K562 (cell line): Measurements from ENCODE around the gene ZFYVE26. TPM values are rescaled to one million over a fixed set of nuclear protein-coding genes. Genes with fewer than 3 reads are reported as not detected.

Experiments used
- ATAC-seq: fragments of 200-7000 bp; cut with Tn5 transposase; 3 replicates; pipeline ENCODE4 v1.9.1; 2020; ENCODE audit warnings: moderate library complexity
- BruUV-seq: library from RNA; stranded (reverse); fragments of 400-500 nt; replicated peaks from 2 replicates; lab custom pipeline; 2021; lab: Mats Ljungman, UMichigan
- CTCF ChIA-PET: fragments of 300-600 bp; formaldehyde crosslinking; extraction: SDS; loops from one replicate; lab custom pipeline; 2021; ENCODE audit warnings: low intra/inter-chr PET ratio; lab: Yijun Ruan, JAX
- POLR2A ChIA-PET: fragments of 300-600, 350-650 bp; sonication (Branson Sonifier 250); formaldehyde crosslinking; extraction: SDS; loops from one replicate; lab custom pipeline; 2021; ENCODE audit warnings: antibody characterized with exemption, inconsistent platforms; lab: Yijun Ruan, JAX
- DNase-seq, 4 experiments: peaks; one replicate each; pipeline versions ENCODE4 v3.0.0 to v3.0.0-alpha.2; 2011 to 2018; ENCODE audit warnings: low spot score in 3 of 4, mixed read lengths in 3 of 4; ENCODE audit errors: extremely low read depth in 1 of 4
- FAIRE-seq: peaks from 2 replicates; lab custom pipeline; 2011; peaks lifted over from hg19 to GRCh38; lab: Jason Lieb, UNC
- H2AFZ ChIP-seq: 2 replicates; pipeline ENCODE4 v1.6.0; 2011; ENCODE audit warnings: low read depth, low read length, control low read depth, inconsistent platforms
- H3K27ac ChIP-seq: fragments of 200-600 bp; 3 replicates; pipeline ENCODE4 v1.8.0; 2011; ENCODE audit warnings: low read depth, mild to moderate bottlenecking, control low read depth, inconsistent platforms, low read length, moderate library complexity, mixed read lengths; ENCODE audit errors: extremely low read depth
- H3K27me3 ChIP-seq, 2 experiments: fragments of 300-600 bp in 1 of 2; 2 replicates in 1 of 2; 3 replicates in 1 of 2; pipeline versions ENCODE4 v1.6.0 to v1.8.0; 2011; ENCODE audit warnings: inconsistent platforms in 2 of 2, low read length in 2 of 2, mild to moderate bottlenecking in 1 of 2, mixed read lengths in 1 of 2, moderate library complexity in 1 of 2; ENCODE audit not compliant: control insufficient read depth in 2 of 2, insufficient read depth in 2 of 2
- H3K36me3 ChIP-seq: fragments of 300-600 bp; 3 replicates; pipeline ENCODE4 v1.8.0; 2011; ENCODE audit warnings: mild to moderate bottlenecking, low read length, inconsistent platforms; ENCODE audit not compliant: control insufficient read depth, insufficient read depth
- H3K4me1 ChIP-seq, 2 experiments: fragments of 200-600 bp in 1 of 2; replicated peaks in 1 of 2; 2 replicates in 1 of 2; 3 replicates in 1 of 2; pipeline versions ENCODE4 v1.5.1 to v1.8.0; 2011; ENCODE audit warnings: inconsistent platforms in 2 of 2, low read length in 2 of 2, mild to moderate bottlenecking in 1 of 2, mixed read lengths in 1 of 2, moderate library complexity in 1 of 2; ENCODE audit not compliant: control insufficient read depth in 2 of 2, insufficient read depth in 2 of 2
- H3K4me2 ChIP-seq: 2 replicates; pipeline ENCODE4 v1.6.1; 2011; ENCODE audit warnings: low read length, control low read depth, inconsistent platforms, mixed read lengths; ENCODE audit not compliant: insufficient read depth
- H3K4me3 ChIP-seq: fragments of 200-600 bp; sonication (generic), shearing (Covaris generic); 2 replicates; pipeline ENCODE4 v1.5.1; 2016; ENCODE audit warnings: control low read depth, inconsistent platforms
- H3K79me2 ChIP-seq: fragments of 200-600 bp; 3 replicates; pipeline ENCODE4 v1.8.0; 2011; ENCODE audit warnings: low read length, inconsistent platforms; ENCODE audit not compliant: control insufficient read depth, insufficient read depth
- H3K9ac ChIP-seq, 2 experiments: 2 replicates each; pipeline versions ENCODE4 v1.6.0 to v1.6.1; 2011; ENCODE audit warnings: low read depth in 2 of 2, low read length in 2 of 2, control low read depth in 1 of 2, inconsistent platforms in 1 of 2, mild to moderate bottlenecking in 1 of 2, mixed read lengths in 1 of 2; ENCODE audit not compliant: insufficient read depth in 1 of 2
- H3K9me1 ChIP-seq: one replicate; pipeline ENCODE4 v1.6.0; 2011; ENCODE audit warnings: inconsistent platforms, mild to moderate bottlenecking, low read length, moderate library complexity; ENCODE audit not compliant: control insufficient read depth, insufficient read depth
- H3K9me3 ChIP-seq: replicated peaks from 2 replicates; pipeline ENCODE4 v1.5.1; 2011; ENCODE audit warnings: low read depth, low read length, inconsistent platforms; ENCODE audit not compliant: control insufficient read depth, insufficient read depth
- H4K20me1 ChIP-seq: replicated peaks from 2 replicates; pipeline ENCODE4 v1.6.1; 2011; ENCODE audit warnings: low read length, inconsistent platforms, mixed read lengths; ENCODE audit not compliant: control insufficient read depth, insufficient read depth
- BACH1 ChIP-seq: fragments of 200-800 bp; sonication (Bioruptor generic); IDR thresholded peaks from 2 replicates; pipeline ENCODE4 v1.6.1; 2016; ENCODE audit warnings: missing genetic modification characterization, missing compliant biosample characterization
- BRCA1 ChIP-seq, 2 experiments: fragments of 450-650 bp in 1 of 2; sonication (generic) in 1 of 2; formaldehyde crosslinking in 1 of 2; IDR thresholded peaks; 2 replicates each; pipeline versions ENCODE4 v1.5.0 to v1.6.1; 2017 to 2020; ENCODE audit warnings: mild to moderate bottlenecking in 1 of 2, missing genetic modification reagents in 1 of 2
- HDAC2 ChIP-seq: fragments of 450-650 bp; IDR thresholded peaks from 2 replicates; pipeline ENCODE4 v1.6.1; 2016; ENCODE audit warnings: mild to moderate bottlenecking
- ILK ChIP-seq: fragments of 450-650 bp; IDR thresholded peaks from 2 replicates; pipeline ENCODE4 v1.6.1; 2016; ENCODE audit warnings: missing genetic modification characterization, low read depth, mild to moderate bottlenecking, missing compliant biosample characterization, moderate library complexity, borderline replicate concordance
- MAFG ChIP-seq: fragments of 450-650 bp; conservative IDR thresholded peaks from 2 replicates; pipeline ENCODE4 v1.6.1; 2016; ENCODE audit warnings: missing genetic modification characterization, missing compliant biosample characterization
- MYC ChIP-seq, 2 experiments: fragments of 250-450 bp in 1 of 2; sonication (Bioruptor Pico) in 1 of 2; IDR thresholded peaks; 2 replicates each; pipeline versions ENCODE4 v1.5.1 to v1.6.1; 2012 to 2021; ENCODE audit warnings: low read depth in 2 of 2, borderline replicate concordance in 1 of 2, improper control_type of control experiment in 1 of 2, low read length in 1 of 2, mild to moderate bottlenecking in 1 of 2, moderate library complexity in 1 of 2
- NFATC3 ChIP-seq: fragments of 450-650 bp; IDR thresholded peaks from 2 replicates; pipeline ENCODE4 v1.6.1; 2017; ENCODE audit warnings: mild to moderate bottlenecking
- NR4A1 ChIP-seq, 2 experiments: fragments of 250-450 bp in 1 of 2; fragments of 450-650 bp in 1 of 2; sonication (Bioruptor Pico) in 1 of 2; IDR thresholded peaks; 2 replicates each; pipeline versions ENCODE4 v1.4.0 to v1.6.1; 2016 to 2020; ENCODE audit warnings: mild to moderate bottlenecking in 2 of 2, missing compliant biosample characterization in 1 of 2, missing genetic modification characterization in 1 of 2, moderate library complexity in 1 of 2
- PHF20 ChIP-seq: fragments of 450-650 bp; IDR thresholded peaks from 2 replicates; pipeline ENCODE4 v1.6.1; 2018; ENCODE audit not compliant: partially characterized antibody
- PRPF4 ChIP-seq: fragments of 200-400 bp; formaldehyde crosslinking; IDR thresholded peaks from one replicate; pipeline ENCODE4 v1.6.1; 2017; ENCODE audit warnings: low read length, low read depth, mild to moderate bottlenecking; ENCODE audit not compliant: insufficient read depth, poor library complexity, severe bottlenecking
- RBM15 ChIP-seq: fragments of 200-400 bp; formaldehyde crosslinking; IDR thresholded peaks from 2 replicates; pipeline ENCODE4 v1.6.1; 2018; ENCODE audit warnings: mild to moderate bottlenecking, low read length, moderate library complexity; ENCODE audit not compliant: insufficient read depth
- TEAD2 ChIP-seq: fragments of 450-650 bp; IDR thresholded peaks from 2 replicates; pipeline ENCODE4 v1.6.1; 2016; ENCODE audit warnings: missing genetic modification characterization, control low read depth, missing compliant biosample characterization
- TGIF2 ChIP-seq: sonication (generic); formaldehyde crosslinking; IDR thresholded peaks from 2 replicates; pipeline ENCODE4 v1.8.1; 2022; ENCODE audit warnings: mild to moderate bottlenecking, missing genetic modification reagents, moderate library complexity
- WGBS: fragments of 100-300 bp; shearing (Covaris generic); methylation state at CpG from one replicate; pipeline ENCODE4 v1.1.6; 2016; ENCODE audit warnings: low coverage, mixed read lengths; ENCODE audit not compliant: insufficient coverage; ENCODE audit errors: missing lambda C conversion rate; 5-methylcytosine and 5-hydroxymethylcytosine counted together
- in situ Hi-C: fragments of 300-500 bp; cut with MboI; formaldehyde crosslinking; loops from 4 replicates; pipeline ENCODE4 v1.15.0; 2018; ENCODE audit warnings: inconsistent platforms, mixed read lengths
- intact Hi-C: fragments of 100-400 bp; cut with micrococcal nuclease; formaldehyde crosslinking; loops from 2 replicates; pipeline ENCODE4 v1.14.2; 2022
- polyA plus RNA-seq, 8 experiments: library from polyadenylated mRNA; depleted of rRNA in 4 of 8; stranded (reverse) in 5 of 8; unstranded in 3 of 8; fragments of >200 nt; fragmentation: Nextera tagmentation in 2 of 8; fragmentation: Illumina TruSeq in 1 of 8; extraction: Ambion mirVana in 2 of 8; extraction: Trizol in 1 of 8; gene quantifications; 2 replicates each; pipeline versions ENCODE4 v1.2.1 to v1.2.3, GENCODE V29; 2011 to 2014; ENCODE audit warnings: inconsistent platforms in 1 of 8, missing spikeins in 1 of 8
- total RNA-seq, 7 experiments: library from RNA; depleted of rRNA in 6 of 7; stranded (reverse); fragments of >200 nt in 6 of 7; fragmentation: Illumina TruSeq in 2 of 7; extraction: Trizol in 2 of 7; gene quantifications; 2 replicates each; pipeline versions ENCODE4 v1.2.1 to v1.2.3, GENCODE V29; 2011 to 2021; ENCODE audit warnings: low replicate concordance in 1 of 7
- TF ChIP-seq, protein P1 (sequence below): fragments of 450-650 bp; formaldehyde crosslinking; IDR thresholded peaks from 2 replicates; pipeline ENCODE4 v1.4.0; 2022; ENCODE audit warnings: missing genetic modification characterization
- TF ChIP-seq, protein P2 (sequence below): fragments of 250-450 bp; sonication (Bioruptor Pico); IDR thresholded peaks from 2 replicates; pipeline ENCODE4 v1.5.0; 2020; ENCODE audit warnings: mild to moderate bottlenecking
- TF ChIP-seq, protein P3 (sequence below): IDR thresholded peaks from 2 replicates; pipeline ENCODE4 v1.6.1; 2016; ENCODE audit warnings: missing genetic modification characterization, missing compliant biosample characterization

The ZFYVE26 gene
- total and polyA plus RNA-seq, 9 of the 15 experiments (the other 6 are each of a cell fraction or from before 2014, with no cell fraction given) = 0.32 to 9.1 (median 5.9) TPM

DNA sequence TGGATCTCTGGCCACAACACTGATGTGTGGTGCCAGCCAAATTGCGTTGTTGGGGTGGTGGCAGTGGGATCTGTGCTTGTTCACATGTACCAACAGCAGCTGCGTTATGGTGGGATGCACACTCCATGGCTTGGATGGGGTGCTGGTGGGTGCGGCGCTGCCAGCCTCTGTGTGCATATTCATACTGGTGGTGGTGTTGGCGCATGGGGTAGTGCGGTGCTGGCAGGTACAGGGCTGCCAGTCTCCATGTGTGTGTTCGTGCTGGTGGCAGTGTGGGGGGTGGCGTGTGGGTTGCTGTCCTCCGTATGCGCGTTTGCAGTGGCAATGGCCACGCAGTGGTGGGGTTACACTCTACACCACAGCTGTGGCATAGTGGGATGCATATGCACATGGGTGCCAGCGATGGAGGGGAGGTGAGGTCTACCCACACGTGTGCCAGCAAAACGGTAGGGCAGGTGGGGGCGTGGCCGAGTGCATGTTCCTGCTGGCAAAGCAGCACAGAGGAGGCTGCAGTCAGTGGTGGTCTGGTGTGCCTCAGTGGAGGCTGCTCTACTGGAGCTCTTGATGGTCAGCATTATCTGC, 29.7 kb upstream of the ZFYVE26 start:
- intact Hi-C loops = no loop called here
- DNase-seq (no peak), ATAC-seq (no peak), FAIRE-seq (no peak)
- TF ChIP-seq BACH1 (tag) (no peak), NR4A1 (CRISPR knock-in tag; IDR thresholded peaks at IDR 0.05) (no peak), NR4A1 (tag; IDR thresholded peaks at IDR 0.05) (no peak), TGIF2 (no peak), ILK (tag) (no peak), MAFG (tag) (no peak), RBM15 (no peak), PHF20 (no peak), NFATC3 (no peak), HDAC2 (no peak), TEAD2 (no peak), MYC (IDR thresholded peaks at IDR 0.05; ENCODE audit: low read depth, low read length) (no peak), MYC (CRISPR knock-in tag; IDR thresholded peaks at IDR 0.05; ENCODE audit: borderline replicate concordance, low read depth) (no peak), PRPF4 (no peak), BRCA1 (IDR thresholded peaks at IDR 0.05) (no peak), BRCA1 (CRISPR knock-in tag; IDR thresholded peaks at IDR 0.05) (no peak)
- TF ChIP-seq, protein P1, sequence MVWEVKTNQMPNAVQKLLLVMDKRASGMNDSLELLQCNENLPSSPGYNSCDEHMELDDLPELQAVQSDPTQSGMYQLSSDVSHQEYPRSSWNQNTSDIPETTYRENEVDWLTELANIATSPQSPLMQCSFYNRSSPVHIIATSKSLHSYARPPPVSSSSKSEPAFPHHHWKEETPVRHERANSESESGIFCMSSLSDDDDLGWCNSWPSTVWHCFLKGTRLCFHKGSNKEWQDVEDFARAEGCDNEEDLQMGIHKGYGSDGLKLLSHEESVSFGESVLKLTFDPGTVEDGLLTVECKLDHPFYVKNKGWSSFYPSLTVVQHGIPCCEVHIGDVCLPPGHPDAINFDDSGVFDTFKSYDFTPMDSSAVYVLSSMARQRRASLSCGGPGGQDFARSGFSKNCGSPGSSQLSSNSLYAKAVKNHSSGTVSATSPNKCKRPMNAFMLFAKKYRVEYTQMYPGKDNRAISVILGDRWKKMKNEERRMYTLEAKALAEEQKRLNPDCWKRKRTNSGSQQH (CRISPR knock-in tag) = no peak
- TF ChIP-seq, protein P2, sequence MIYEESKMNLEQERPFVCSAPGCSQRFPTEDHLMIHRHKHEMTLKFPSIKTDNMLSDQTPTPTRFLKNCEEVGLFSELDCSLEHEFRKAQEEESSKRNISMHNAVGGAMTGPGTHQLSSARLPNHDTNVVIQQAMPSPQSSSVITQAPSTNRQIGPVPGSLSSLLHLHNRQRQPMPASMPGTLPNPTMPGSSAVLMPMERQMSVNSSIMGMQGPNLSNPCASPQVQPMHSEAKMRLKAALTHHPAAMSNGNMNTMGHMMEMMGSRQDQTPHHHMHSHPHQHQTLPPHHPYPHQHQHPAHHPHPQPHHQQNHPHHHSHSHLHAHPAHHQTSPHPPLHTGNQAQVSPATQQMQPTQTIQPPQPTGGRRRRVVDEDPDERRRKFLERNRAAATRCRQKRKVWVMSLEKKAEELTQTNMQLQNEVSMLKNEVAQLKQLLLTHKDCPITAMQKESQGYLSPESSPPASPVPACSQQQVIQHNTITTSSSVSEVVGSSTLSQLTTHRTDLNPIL (CRISPR knock-in tag) = no peak
- TF ChIP-seq, protein P3, sequence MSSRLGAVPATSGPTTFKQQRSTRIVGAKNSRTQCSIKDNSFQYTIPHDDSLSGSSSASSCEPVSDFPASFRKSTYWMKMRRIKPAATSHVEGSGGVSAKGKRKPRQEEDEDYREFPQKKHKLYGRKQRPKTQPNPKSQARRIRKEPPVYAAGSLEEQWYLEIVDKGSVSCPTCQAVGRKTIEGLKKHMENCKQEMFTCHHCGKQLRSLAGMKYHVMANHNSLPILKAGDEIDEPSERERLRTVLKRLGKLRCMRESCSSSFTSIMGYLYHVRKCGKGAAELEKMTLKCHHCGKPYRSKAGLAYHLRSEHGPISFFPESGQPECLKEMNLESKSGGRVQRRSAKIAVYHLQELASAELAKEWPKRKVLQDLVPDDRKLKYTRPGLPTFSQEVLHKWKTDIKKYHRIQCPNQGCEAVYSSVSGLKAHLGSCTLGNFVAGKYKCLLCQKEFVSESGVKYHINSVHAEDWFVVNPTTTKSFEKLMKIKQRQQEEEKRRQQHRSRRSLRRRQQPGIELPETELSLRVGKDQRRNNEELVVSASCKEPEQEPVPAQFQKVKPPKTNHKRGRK (tag) = no peak
- ChIA-PET CTCF (interaction anchor here (1.1 kb wide), 1 partner anchor 9 kb away, joined by 4 read pairs; no protein-coding TSS in a partner anchor), POLR2A (interaction anchor here (0.6 kb wide), 1 partner anchor 914 kb away, joined by 3 read pairs; no protein-coding TSS in a partner anchor)
- H2AFZ ChIP-seq = no peak overlapping the region
- no peaks in the 10 kb centered on the region for H3K9me3 ChIP-seq
- no peak overlapping the region for H3K4me2 ChIP-seq
- BruUV-seq = no TSS peak
- no peak overlapping the region for H3K27ac ChIP-seq
- peaks cover 2% of the 10 kb centered on the region; the same call in 1 of the 3 replicates for H3K79me2 ChIP-seq
- H3K27me3 ChIP-seq = no peaks in the 10 kb centered on the region
- WGBS = 63% methylated on average over 13 of the region's 17 CpGs
- no peaks in the 10 kb centered on the region for H4K20me1 ChIP-seq
- no peak overlapping the region for H3K9ac ChIP-seq
- H3K4me3 ChIP-seq = no peak overlapping the region
- no peaks in the 10 kb centered on the region for H3K4me1 ChIP-seq
- H3K9me1 ChIP-seq = no peaks in the 10 kb centered on the region
- H3K36me3 ChIP-seq = no peaks in the 10 kb centered on the region
- in situ Hi-C loops = no loop called here
